Activated CD4-positive, alpha-beta T cell treated with anti-CD3 and anti-CD28 coated beads for 4 hours (primary cell): ENCODE data around the gene AOC2.
"Not testable (repeated sequence)": the region's sequence is repeated elsewhere in the genome, so short reads cannot be mapped to it uniquely, and the experiment has no call there.

Experiments
- DNase-seq, 2 donors: peaks; one replicate each; pipeline ENCODE4 v3.0.0-alpha.2; 2020

The AOC2 gene

DNA sequence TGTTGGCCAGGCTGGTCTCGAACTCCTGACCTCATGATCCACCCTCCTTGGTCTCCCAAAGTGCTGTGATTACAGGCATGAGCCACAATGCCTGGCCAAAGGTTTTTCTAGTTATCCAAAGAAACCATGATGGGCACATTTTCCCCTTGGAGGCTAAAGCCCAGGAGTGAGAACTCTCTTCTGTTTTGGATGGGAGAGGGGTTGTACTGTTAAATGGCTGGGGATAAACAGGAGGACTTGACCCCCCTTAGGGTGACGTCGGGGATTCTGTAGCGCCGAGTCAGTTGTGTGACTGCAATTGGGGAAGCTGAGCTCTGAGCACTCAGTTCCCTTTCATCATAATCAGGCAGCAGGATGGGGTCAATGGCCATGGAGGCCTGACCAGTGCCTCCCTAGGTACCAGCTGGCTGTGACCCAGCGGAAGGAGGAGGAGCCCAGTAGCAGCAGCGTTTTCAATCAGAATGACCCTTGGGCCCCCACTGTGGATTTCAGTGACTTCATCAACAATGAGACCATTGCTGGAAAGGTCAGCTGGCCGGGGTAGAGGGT, 10.7 kb downstream of the AOC2 start:
- DNase-seq = no peak

DNA sequence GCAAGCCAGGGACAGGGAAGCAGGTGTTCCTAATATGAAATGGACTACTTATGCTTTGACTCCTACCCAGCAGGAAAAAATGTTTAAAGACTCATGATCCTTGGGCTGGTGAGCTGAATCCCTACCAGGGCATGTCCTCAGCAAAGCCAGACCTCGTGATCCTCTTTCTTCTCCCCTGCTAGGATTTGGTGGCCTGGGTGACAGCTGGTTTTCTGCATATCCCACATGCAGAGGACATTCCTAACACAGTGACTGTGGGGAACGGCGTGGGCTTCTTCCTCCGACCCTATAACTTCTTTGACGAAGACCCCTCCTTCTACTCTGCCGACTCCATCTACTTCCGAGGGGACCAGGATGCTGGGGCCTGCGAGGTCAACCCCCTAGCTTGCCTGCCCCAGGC, 11.7 kb downstream of the AOC2 start:
- not testable (repeated sequence) for DNase-seq

DNA sequence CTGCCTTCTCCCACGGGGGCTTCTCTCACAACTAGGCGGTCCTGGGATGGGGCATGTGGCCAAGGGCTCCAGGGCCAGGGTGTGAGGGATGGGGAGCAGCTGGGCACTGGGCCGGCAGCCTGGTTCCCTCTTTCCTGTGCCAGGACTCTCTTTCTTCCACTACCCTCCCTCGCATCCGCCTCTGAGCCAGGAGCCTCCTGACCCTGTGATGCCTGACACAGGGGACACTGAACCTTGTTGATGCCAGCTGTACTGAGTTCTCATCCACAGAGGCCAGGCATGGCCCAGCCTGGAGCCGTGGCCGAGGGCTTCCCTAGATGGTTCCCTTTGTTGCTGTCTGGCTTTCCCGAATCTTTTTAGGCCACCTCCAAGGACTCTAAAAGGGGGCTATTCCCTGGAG, 12.1 kb downstream of the AOC2 start:
- DNase-seq = not testable (repeated sequence)

- no peak for DNase-seq
These were observed 13.0 kb downstream of the AOC2 start for GRCh38 chr17:42857389-42857788.

GRCh38 chr17:42865638-42866094, 21.3 kb downstream of the AOC2 start:
- no peak for DNase-seq

DNA sequence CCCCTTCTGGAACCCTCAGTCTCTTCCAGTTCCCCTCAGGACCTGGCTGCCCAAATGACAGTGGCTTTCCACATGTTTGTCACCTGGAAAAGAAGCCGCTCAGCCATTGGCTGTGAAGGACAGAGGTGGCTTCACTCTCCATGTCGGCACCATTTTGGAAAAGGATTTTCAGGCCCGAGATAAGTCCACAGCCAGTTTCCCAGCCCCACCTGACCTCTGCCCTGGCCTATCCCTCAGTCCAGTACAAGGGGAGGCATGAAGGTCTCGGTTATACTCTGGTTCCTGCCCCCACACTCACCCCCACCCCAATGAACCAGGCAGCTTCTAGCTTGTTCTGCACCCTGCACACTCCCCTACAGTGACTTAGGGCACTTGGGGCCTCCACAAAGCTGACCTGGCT, 21.8 kb downstream of the AOC2 start:
- DNase-seq = no peak

DNA sequence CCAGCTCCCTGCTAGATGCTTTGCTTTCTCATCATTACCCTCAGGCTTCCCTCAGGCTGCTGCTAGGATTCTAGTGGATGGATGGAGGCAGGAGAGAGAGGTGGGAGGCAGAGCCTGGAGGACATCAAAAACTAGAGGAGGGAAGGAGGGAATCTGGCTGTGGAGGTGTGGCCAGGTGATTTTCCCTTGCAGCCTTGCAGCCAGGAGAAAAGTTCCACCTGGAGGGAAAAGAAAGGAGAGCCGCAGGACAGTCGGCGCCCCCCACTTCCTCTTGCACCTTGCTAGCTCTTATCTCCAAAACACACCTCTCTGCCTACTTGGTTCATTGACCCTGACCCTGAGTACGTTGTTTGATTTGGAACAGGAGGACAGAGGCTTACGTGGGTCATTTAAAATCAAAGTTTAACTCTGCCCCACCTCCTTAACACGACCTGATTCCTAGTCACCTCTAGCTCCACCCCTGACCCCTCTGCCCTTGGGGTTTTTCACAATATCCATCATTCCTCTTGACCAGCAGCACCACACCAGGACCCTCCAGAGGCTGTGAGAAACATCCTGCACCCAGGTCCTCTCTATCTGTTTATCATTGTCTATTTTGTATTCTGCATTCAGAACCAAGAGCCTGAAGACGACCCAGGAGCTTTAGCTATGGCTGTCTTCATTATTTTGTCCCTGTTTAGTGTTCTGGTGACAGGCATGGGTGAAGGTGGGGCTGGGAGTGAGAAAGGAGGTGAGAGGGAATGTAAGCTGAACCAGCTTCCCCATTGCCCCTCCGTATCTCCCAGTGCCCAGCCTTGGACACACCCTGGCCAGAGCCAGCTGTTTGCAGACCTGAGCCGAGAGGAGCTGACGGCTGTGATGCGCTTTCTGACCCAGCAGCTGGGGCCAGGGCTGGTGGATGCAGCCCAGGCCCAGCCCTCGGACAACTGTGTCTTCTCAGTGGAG, 22.5 kb downstream of the AOC2 start:
- no peak for DNase-seq

DNA sequence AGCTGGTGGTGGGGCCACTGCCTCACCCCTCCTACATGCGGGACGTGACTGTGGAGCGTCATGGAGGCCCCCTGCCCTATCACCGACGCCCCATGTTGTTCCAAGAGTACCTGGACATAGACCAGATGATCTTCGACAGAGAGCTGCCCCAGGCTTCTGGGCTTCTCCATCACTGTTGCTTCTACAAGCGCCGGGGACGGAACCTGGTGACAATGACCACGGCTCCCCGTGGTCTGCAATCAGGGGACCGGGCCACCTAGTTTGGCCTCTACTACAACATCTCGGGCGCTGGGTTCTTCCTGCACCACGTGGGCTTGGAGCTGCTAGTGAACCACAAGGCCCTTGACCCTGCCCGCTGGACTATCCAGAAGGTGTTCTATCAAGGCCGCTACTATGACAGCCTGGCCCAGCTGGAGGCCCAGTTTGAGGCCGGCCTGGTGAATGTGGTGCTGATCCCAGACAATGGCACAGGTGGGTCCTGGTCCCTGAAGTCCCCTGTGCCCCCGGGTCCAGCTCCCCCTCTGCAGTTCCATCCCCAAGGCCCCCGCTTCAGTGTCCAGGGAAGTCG, 23.4 kb downstream of the AOC2 start:
- DNase-seq = not testable (repeated sequence)

- no peak for DNase-seq
These were observed 24.0 kb downstream of the AOC2 start for GRCh38 chr17:42868338-42868737.

DNA sequence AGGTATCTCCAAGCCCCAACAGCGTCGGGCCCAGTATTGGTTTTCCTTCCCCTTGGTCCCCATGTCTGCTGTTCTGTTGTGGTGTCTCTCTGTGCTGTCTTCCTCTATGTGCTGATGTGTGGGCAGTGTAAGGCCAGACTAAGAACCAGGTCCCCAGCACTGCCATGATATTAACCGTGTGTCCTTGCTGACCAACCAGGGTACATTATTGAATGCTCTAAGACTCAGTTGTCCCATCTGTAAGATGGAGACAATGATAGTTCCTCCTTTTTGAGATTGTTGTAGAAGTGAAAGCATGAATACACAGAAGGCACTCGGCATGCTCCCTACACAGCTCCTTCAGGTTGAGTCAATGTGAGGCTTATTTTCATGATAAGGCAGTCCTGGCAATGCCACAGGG, 27.3 kb downstream of the AOC2 start:
- no peak for DNase-seq

DNA sequence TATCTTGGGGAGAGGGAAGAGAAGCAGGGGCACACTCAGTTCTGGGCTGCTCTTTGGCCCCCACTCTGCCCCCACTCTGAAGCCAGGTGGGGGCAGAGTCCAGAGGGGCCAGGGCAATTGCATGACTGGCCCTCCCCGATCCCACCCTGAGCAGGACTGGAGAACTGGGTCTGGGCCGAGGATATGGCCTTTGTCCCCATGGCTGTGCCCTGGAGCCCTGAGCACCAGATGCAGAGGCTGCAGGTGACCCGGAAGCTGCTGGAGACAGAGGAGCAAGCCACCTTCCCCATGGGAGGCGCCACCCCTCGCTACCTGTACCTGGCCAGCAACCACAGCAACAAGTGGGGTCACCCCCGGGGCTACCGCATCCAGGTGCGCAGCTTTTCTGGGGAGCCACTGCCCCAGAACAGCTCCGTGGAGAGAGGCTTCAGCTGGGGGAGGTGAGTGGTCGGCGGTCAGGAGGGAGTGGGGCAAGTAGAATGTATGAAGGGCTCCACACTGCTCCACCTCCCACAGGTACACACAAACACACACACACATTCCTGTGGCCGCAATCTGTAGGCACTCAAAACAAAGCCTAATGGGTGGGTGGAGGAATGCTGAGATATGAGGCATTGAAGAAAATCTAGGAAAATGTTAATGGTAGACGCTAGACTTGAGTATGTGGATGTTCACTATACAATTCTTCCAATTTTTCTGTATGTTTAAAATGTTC, 28.0 kb downstream of the AOC2 start:
- no peak for DNase-seq

- DNase-seq = no peak
These were observed 28.9 kb downstream of the AOC2 start for GRCh38 chr17:42873315-42873714.

- DNase-seq = not testable (repeated sequence)
These were observed 29.7 kb downstream of the AOC2 start for GRCh38 chr17:42873932-42874695.

DNA sequence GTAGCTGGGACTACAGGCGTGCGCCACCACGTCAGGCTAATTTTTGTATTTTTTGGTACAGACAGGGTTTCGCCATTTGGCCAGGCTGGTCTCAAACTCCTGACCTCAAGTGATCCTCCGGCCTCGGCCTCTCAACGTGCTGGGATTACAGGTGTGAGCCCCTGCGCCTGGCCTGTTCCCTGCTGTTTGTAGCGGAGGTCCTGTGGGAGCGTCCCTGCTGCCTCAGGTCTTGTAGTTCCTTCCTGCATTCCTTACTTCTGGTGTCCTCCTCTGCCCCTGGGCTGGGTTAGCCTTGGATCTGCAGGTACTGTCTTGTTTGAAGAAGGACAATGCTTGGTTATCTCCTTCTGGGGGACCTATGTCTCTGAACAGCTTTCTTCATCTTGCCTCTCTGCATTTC, 32.7 kb downstream of the AOC2 start:
- DNase-seq = no peak

- no peak for DNase-seq
These were observed 33.9 kb downstream of the AOC2 start for GRCh38 chr17:42878123-42878880.

DNA sequence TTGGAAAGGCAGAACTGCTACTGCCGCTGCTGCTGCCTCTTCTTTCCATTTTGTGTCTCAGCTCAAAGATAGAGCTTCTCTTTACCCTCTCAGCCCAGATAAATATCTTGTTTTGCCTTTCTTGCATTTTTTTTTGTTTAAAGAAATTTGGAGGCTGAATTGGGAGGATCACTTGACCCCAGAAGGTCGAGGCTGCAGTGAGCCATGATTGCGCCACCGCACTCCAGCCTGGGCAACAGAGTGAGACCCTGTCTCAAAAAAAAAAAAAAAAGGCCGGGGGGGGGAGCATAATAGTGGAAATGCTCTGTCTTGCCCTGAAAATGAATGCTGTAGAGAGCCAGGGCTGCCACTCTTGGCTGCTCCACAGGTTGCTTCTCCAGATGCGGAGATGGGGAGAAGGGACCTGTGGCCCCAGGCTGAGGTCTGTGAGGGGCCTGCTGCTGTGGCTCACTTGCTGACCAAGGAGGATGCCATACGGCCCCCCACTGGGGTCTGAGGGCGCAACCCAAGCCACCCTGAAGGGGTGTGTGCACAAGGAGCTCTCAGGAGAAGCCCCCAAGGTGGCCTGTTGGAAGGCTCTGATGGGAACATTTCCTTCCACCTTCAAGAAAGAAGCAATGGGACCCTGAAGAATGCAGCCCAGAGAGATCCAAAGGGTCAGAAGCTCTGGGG, 34.7 kb downstream of the AOC2 start:
- no peak for DNase-seq

- DNase-seq = no peak
These were observed 35.2 kb downstream of the AOC2 start for GRCh38 chr17:42879596-42879985.

- no peak for DNase-seq
These were observed 36.5 kb downstream of the AOC2 start for GRCh38 chr17:42880776-42881310.

- not testable (repeated sequence) for DNase-seq
These were observed 37.3 kb downstream of the AOC2 start for GRCh38 chr17:42881706-42882105.

GRCh38 chr17:42882166-42882565, 37.8 kb downstream of the AOC2 start:
- DNase-seq = no peak
